ENCODE data around the gene MS4A4A. TPM values are rescaled to one million over a fixed set of nuclear protein-coding genes. Genes with fewer than 3 reads are reported as not detected.

Gene MS4A4A
- total and polyA plus RNA-seq, 2 of the 8 experiments (the other 6 are each of a cell fraction or from before 2014, with no cell fraction given), result not detected

DNA sequence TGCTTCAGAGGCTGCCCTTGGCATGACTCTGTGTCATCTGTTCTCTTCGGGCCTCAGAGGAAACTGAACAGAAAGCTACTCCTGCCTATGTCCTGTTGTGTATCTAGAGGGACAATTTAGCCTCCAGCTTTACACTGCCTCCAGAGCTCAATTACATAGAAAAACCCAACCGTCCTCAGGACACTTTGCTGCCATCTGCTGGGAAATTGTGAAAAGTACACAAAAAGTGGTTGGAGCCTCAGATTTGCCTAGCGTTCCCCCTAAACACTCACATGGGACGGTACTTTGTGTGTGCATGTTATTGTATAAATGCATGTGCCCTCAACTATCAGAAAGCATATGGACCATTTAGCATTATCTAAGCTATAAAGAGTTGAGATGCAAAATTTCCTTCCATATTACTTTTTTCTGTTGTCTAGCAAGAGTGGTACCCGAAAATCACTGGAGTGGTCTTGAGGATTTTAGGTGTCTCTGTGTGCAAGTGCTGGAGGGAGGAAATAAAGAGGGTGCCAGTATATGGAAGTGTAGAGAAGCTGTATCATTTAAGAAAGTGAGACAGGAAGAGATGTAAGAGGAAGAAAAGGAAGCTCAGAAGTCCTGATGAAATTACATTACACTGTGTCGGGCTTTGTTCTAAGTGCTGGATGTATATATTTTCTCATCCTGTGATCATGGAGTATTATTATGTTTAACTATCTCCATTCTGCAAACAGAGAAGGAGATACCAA, 28.8 kb upstream of the MS4A4A start:
- H3K4me2 ChIP-seq (ENCODE audit: insufficient read depth in 1 of 2, low read depth in 2 of 2, low read length in 2 of 2), result no peak overlapping the region
- H3K4ac ChIP-seq (replicated peaks; ENCODE audit: insufficient read length, low read depth, low read length), result no peak overlapping the region
- WGBS, 2 experiments (ENCODE audit: extremely low coverage in 1 of 2, insufficient coverage in 1 of 2, insufficient read length in 1 of 2, insufficient replicate concordance in 2 of 2, low coverage in 1 of 2, low lambda C conversion rate in 2 of 2, missing lambda C conversion rate in 1 of 2), result 78% methylated on average over 6 of the region's 6 CpGs; no CpG with 5 or more reads in 1 of the 2 experiments
- H3K79me1 ChIP-seq (ENCODE audit: low read depth, low read length), result no peaks in the 10 kb centered on the region
- H3K14ac ChIP-seq (ENCODE audit: insufficient read length), result no peak overlapping the region
- FAIRE-seq (peak; percentile 7), DNase-seq (ENCODE audit: low read depth in 1 of 2, low spot score in 2 of 2) (no peak)
- H4K8ac ChIP-seq (ENCODE audit: extremely low read depth, insufficient read depth, low read length), result no peak overlapping the region
- H3K9me3 ChIP-seq (ENCODE audit: insufficient read depth in 2 of 2, low read depth in 1 of 2, low read length in 1 of 2), result no peaks in the 10 kb centered on the region
- no peak overlapping the region for H3K27ac ChIP-seq (ENCODE audit: low read depth, low read length)
- no peaks in the 10 kb centered on the region for H3K4me1 ChIP-seq (replicated peaks in 1 of 4; ENCODE audit: control insufficient read depth in 3 of 4, insufficient read depth in 4 of 4, low read length in 3 of 4)
- no peaks in the 10 kb centered on the region for H3K79me2 ChIP-seq (ENCODE audit: control insufficient read depth in 1 of 2, insufficient read depth in 2 of 2, low read length in 2 of 2)
- no peak overlapping the region for H3K4me3 ChIP-seq (ENCODE audit: extremely low read depth in 1 of 4, insufficient read depth in 2 of 4, low read depth in 3 of 4, low read length in 4 of 4)
- no peak overlapping the region for H3K23ac ChIP-seq (ENCODE audit: insufficient read length)
- H2BK12ac ChIP-seq (ENCODE audit: low read depth, low read length), result no peak overlapping the region
- no peak overlapping the region for H2AK5ac ChIP-seq (ENCODE audit: low read depth, low read length)
- H3K23me2 ChIP-seq (ENCODE audit: low read depth, low read length), result no peaks in the 10 kb centered on the region
- no peak overlapping the region for H2BK5ac ChIP-seq (ENCODE audit: low read depth, low read length)
- H2AFZ ChIP-seq (ENCODE audit: low read length), result no peak overlapping the region
- POLR2A ChIA-PET (ENCODE audit: partially characterized antibody), result interaction anchor here (0.6 kb wide), 1 partner anchor 494 kb away, joined by 3 read pairs; no protein-coding TSS in a partner anchor
- H3K9ac ChIP-seq (replicated peaks in 1 of 4; ENCODE audit: extremely low read depth in 1 of 4, low read depth in 3 of 4, low read length in 3 of 4), result no peak overlapping the region
- no peak overlapping the region for H4K5ac ChIP-seq (ENCODE audit: insufficient read length, low read depth, low read length)
- no peak overlapping the region for H2BK20ac ChIP-seq (ENCODE audit: low read length)
- H3K27me3 ChIP-seq (replicated peaks in 1 of 4; ENCODE audit: control insufficient read depth in 3 of 4, extremely low read depth in 1 of 4, insufficient read depth in 3 of 4, low read length in 3 of 4), result no peaks in the 10 kb centered on the region
- no peaks in the 10 kb centered on the region for H4K20me1 ChIP-seq (replicated peaks in 1 of 2; ENCODE audit: control insufficient read depth in 1 of 2, insufficient read depth in 2 of 2, low read length in 2 of 2)
- H3K18ac ChIP-seq (ENCODE audit: extremely low read depth, low read length), result no peak overlapping the region
- no peak overlapping the region for H3K56ac ChIP-seq (replicated peaks; ENCODE audit: insufficient read length, low read depth, low read length)
- H2BK15ac ChIP-seq (ENCODE audit: low read length), result no peak overlapping the region
- no peaks in the 10 kb centered on the region for H3K36me3 ChIP-seq (ENCODE audit: control insufficient read depth in 2 of 4, insufficient read depth in 4 of 4, low read length in 3 of 4)
- CTCF ChIA-PET (ENCODE audit: partially characterized antibody), result interaction anchor here (0.6 to 3.4 kb wide), 39 partner anchors 8 to 560 kb away, joined by 3 to 19 read pairs (median 4); partner anchors contain the start of gene OOSP4B
- peak; percentile 76 to 82 for TF ChIP-seq RAD21 (IDR thresholded peaks at IDR 0.05 in 1 of 2, conservative IDR thresholded peaks at IDR 0.05 in 1 of 2; ENCODE audit: low read depth in 2 of 2, low read length in 2 of 2)
- TF ChIP-seq SP2 (IDR thresholded peaks at IDR 0.05; ENCODE audit: low read length), result no peak
- peak in 2 of 3 experiments; percentile 64; a peak in 3 of 4 replicates for TF ChIP-seq CTCF (IDR thresholded peaks at IDR 0.05; ENCODE audit: control extremely low read depth in 1 of 3, insufficient read depth in 1 of 3, low read depth in 1 of 3, low read length in 3 of 3)
- no peak overlapping the region for H2BK120ac ChIP-seq (replicated peaks; ENCODE audit: low read depth, low read length)
- H4K91ac ChIP-seq (replicated peaks; ENCODE audit: insufficient read length, low read length), result no peak overlapping the region
